ENCODE results near the gene SINHCAF.
A peak's percentile ranks its signal among the peaks of the same experiment; 100 is the strongest.
"Not testable (repeated sequence)": the region's sequence is repeated elsewhere in the genome, so short reads cannot be mapped to it uniquely, and the experiment has no call there.

Gene SINHCAF

DNA sequence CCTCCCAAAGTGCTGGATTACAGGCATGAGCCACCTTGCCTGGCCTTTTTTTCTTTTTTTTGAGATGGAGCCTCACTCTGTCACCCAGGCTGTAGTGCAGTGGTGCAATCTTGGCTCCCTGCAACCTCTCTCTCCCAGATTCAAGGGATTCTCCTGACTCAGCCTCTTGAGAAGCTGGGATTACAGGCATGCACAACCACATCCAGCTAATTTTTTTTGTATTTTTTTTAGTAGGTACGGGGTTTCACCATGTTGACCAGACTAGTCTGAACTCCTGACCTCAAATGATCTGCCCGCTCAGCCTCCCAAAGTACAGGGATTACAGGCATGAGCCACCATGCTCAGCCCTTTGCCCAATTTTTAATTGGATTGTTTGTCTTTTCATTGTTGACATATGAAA is 58.0 kb downstream of the SINHCAF start:
- DNase-seq: no peak

DNA sequence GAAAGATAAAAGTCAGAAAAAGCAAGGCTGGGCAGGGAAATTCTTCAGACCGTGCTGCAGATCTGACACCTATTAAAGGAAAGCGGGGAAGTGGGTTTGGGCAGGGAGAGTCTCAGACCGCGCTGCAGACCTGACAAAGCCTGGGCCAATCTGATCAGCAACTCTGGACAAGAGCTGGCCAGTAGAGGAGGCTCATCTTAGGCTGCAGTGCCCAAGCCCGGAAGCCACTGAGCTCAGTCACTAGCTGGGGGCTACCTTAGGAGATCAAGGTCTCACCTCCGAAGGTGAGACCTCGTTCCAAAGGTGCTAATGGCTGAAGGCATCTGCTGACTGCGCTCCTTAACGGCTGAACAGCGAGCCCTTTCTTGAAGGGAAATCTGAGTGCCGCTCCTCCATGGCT is 60.2 kb downstream of the SINHCAF start:
- DNase-seq: no peak

DNA sequence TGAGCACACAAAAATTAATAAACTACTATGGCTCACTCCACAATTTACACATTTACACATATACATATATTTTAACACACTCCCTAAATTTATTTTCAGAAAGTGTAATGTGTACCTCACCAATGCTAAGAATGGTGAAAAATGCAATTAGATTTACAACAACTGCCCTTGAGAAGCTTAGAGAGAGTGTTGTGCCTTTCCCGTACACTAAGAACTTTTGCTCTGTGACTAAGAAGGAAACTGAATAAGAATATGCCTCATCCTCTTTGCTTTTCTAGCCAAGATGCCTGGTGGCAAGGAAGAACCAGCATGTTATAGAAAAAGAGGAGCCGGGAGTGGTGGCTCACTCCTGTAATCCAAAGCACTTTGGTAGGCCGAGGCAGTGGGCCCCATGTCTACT is 62.3 kb downstream of the SINHCAF start:
- no peak for DNase-seq

DNA sequence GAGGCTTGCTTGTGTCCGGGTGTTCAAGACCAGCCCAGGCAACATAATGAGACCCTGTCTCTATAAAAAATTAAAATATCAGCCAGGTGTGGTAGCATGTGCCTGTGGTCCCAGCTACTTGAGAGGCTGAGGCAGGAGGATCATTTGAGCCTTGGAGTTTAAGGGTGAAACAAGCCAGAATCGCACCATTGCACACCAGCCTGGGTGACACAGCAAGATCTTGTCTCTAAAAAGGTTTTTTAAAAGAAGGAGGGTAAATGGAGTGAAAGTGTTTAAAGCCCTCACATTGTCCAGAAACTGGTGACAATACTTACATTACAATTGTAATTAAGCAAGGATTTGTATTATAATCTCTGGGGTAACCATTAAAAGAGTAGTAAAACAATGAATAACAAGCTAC is 64.2 kb downstream of the SINHCAF start:
- no peak for DNase-seq

DNA sequence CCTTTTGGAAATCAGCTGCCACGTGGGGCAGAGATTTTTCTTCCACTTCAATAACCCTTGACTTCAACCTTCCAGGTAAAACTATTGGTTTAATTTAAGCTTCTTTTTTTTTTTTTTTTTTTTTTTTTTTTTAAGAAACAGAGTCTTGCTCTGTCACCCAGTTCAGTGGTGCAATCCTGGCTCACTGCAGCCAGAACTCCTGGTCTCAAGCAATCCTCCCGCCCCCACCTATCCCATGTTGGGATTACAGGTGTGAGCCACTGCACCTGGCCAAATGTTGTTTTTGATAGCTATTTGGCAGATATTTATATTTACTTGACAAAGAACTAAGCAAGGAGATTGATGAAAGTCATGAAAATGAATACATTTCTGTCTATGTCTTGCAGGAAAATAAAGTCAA is 65.1 kb downstream of the SINHCAF start:
- no peak for DNase-seq

- no peak for DNase-seq
These were observed 66.6 kb downstream of the SINHCAF start for GRCh38 chr12:31259136-31259886.

- no peak for DNase-seq
These were observed 68.2 kb downstream of the SINHCAF start for GRCh38 chr12:31257784-31258183.

- DNase-seq: peak in 1 of 56 donors; percentile 7
These were observed 74.0 kb downstream of the SINHCAF start for GRCh38 chr12:31251707-31252611.

GRCh38 chr12:31250179-31250578 is 75.8 kb downstream of the SINHCAF start:
- DNase-seq: no peak

- no peak for DNase-seq
These were observed 76.6 kb downstream of the SINHCAF start for GRCh38 chr12:31249356-31249755.

DNA sequence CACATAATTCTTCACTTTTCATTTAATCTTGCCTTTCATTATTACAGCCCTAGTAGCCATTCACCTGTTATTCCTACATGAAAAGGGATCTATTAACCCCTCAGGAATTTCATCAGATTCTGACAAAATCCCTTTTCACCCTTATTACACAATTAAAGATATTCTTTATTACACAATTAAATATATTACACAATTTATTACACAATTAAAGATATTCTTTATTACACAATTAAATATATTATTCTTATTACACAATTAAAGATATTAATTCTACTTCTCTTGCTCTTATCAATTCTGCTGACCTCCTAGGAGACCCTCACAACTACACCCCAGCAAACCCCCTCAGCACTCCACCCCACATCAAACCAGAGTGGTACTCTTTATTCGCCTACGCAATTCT is 77.1 kb downstream of the SINHCAF start:
- no peak for DNase-seq

DNA sequence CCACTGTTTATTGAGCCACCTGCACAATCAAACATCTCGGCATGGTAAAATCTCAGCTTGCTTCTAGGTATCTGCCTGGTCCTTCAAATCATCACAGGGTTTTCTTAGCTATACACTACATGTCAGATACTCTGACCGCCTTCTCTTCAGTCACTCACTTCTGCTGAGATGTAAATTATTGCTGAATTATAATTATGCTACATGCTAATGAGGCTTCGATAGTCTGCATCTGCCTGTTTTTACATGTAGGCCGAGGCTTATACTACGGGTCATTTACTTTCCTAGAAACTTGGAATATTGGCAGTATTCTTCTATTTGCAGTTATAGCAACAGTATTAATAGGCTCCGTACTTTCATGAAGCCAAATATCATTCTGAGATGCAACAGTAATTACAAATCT is 77.6 kb downstream of the SINHCAF start:
- no peak for DNase-seq

GRCh38 chr12:31246470-31246850 is 79.5 kb downstream of the SINHCAF start:
- DNase-seq: no peak

- DNase-seq: no peak
These were observed 80.0 kb downstream of the SINHCAF start for GRCh38 chr12:31245822-31246469.

DNA sequence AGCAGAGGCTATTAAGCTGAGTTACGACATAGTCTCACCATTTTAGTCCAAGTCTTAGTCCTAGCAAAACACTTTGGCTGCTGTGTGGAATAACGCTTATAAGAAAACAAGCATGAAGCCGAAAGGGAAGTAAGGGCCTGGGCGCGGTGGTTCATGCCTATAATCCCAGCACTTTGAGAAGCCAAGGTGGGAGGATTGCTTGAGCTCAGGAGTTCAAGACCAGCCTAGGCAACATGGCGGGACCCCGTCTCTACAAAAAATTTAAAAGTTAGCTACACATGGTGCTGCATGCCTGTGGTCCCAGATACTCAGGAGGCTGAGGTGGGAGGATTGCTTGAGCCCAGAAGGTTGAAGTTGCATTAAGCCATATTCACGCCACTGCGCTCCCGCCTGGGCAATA is 83.5 kb downstream of the SINHCAF start:
- not testable (repeated sequence) for DNase-seq

DNA sequence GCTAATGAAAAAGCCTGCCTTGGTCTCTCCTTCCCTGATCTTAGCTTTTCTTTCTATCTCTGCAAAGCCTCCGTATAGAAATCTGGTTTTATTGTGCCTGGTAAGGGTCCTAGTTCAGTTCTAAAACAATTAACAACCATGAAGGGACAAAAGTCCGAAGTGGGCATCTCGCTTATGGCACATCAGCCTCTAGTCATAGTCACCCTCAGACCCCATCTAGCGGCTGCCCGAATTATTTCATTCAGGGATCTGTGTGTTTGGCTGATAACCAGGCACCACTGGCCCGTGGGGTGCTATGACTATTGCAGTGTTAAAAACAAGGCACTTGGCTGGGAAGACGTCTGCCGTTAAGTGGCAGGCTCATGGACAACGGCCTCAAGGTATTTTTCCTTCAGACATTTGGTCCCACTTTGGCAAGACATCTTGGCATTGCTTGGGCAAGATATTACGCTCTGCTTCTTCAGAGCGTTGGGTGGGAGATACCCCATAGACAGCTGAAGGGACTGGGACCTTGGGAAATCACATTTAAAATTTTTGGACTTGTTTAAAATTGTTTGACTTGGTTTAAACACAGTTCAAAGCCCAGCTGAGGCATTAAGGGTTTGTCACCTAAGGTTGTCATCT is 87.1 kb downstream of the SINHCAF start:
- DNase-seq: peak in 41 of 56 donors; percentile 6 to 86 (median 38)

DNA sequence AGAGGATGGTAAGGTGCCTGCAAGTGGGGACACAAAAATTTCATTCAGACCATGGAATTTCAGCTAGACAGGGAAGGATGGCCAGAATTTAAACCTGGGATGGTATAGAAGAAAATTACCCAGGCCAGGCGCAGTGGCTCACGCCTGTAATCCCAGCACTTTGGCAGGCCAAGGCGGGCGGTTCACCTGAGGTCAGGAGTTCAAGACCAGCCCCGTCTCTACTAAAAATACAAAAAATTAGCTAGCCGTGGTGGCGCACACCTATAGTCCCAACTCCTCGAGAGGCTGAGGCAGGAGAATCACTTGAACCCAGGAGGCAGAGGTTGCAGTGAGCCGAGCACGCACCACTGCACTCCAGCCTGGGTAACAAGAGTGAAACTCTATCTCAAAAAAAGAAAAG is 87.6 kb downstream of the SINHCAF start:
- not testable (repeated sequence) for DNase-seq

DNA sequence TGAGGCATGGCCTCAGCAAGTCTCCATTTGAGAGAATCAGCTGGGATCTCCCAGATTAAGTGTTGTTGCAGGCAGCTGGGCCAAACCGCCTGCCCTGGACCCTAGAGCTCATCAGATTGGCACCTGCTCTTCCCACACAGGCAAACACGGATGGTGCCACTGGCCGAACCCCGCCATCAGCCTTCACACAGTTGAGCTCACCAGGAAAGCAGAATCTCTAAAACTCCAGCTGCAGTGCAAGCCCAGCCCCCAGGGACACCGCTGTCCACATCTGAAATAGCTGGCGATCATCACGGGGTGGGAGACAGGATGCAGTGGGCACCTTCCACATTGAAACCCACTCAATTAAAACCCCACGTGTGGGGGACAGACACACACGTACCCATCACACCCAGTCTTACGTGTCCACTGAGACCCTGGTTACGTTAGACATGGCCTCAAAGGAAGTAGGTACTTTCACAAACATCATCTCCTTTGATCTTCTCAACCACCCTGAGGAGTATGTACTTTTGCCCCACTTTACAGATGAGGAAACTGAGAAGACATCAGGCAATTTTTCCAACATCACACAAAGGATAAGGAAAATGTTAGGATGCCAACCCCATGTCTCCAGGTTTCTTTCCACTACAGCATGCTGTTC is 88.8 kb downstream of the SINHCAF start:
- DNase-seq: no peak

- DNase-seq: no peak
These were observed 90.0 kb downstream of the SINHCAF start for GRCh38 chr12:31235868-31236395.

DNA sequence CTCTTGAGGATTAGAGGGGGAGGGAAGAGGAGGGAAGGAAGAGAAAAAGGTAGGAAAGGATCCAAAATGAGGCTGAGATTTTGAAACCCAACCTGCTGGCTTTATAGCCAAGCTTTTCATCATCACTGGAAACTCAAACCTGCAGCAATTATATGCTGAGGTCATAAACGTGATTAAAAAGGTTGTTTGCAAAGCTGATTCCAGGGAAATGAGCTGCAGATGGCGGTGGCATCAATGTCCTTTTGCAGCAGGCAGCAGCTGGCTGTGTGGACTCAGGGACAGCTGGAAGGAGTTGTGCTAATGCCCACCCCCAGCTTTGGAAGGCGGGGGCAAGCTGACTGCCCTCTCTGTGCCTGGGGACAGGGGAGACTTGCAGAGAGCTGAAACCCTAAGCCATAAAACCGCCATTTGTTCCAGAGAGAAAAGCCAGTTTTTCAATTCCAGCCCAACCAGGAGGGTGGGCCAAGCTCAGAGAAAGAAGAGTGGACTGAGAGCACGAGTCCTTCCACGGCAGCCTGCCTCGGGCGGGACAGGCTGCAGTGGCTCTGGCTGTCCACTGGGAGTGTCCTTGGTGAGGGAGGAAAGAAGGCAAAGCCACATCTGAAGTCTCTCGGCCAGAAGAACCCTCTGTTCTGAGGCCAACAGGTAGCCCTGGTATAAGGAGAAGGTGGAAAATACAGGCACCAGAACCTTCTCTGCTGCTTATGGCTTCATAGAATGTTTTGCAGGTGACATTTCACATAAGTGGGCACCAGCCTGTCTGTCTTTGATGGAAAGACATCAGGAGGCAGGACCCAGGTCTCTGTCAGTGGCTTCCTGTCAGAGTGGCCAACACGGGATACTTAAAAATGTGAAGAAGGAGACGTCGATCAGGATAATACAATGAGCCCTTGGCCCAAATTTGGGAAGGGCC is 90.7 kb downstream of the SINHCAF start:
- peak in 25 of 56 donors; percentile 5 to 73 (median 23) for DNase-seq

Data from amygdala (tissue), 56 donors.